ENCODE data around the gene SLC12A8.

DNA sequence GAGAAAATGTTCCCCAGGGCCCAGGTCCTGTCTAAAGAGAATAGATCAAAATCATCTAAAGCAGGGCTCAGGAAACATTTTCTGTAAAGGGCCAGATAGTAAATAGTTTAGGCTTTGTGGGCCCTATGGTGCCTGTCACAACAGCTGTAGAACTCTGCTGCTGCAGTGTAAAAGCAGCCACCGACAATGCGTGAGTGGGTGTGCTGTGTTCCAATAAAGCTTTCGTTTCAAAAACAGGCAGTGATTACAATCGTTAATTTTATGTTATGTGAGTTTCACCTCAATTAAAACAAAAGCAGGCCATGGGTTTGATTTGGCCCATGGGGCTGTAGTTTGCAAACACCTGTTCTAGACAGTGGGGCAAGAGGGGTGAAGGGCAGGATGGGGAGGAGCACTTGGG lies 144.3 kb downstream of the SLC12A8 start:
- TF ChIP-seq, protein P1, sequence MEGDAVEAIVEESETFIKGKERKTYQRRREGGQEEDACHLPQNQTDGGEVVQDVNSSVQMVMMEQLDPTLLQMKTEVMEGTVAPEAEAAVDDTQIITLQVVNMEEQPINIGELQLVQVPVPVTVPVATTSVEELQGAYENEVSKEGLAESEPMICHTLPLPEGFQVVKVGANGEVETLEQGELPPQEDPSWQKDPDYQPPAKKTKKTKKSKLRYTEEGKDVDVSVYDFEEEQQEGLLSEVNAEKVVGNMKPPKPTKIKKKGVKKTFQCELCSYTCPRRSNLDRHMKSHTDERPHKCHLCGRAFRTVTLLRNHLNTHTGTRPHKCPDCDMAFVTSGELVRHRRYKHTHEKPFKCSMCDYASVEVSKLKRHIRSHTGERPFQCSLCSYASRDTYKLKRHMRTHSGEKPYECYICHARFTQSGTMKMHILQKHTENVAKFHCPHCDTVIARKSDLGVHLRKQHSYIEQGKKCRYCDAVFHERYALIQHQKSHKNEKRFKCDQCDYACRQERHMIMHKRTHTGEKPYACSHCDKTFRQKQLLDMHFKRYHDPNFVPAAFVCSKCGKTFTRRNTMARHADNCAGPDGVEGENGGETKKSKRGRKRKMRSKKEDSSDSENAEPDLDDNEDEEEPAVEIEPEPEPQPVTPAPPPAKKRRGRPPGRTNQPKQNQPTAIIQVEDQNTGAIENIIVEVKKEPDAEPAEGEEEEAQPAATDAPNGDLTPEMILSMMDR (IDR thresholded peaks at IDR 0.05): no peak
- TF ChIP-seq POLR2A (IDR thresholded peaks at IDR 0.05): no peak
